Raji (cell line): ENCODE results near the gene ASAP2.

Experiments
- POLR2A ChIP-seq: IDR thresholded peaks from 2 replicates; pipeline ENCODE4 v1.6.1; 2011; ENCODE audit warnings: low read depth, low read length, control low read depth; ENCODE audit not compliant: insufficient read depth

Gene ASAP2

GRCh38 chr2:9205963-9206948 lies at the start of gene ASAP2:
TSS of gene ASAP2 (plus strand) at chr2:9206812. CDS start at chr2:9207105, 293 bp downstream.
- no peak for TF ChIP-seq POLR2A

- TF ChIP-seq POLR2A, result no peak
These were observed 47.5 kb upstream of the ASAP2 start for GRCh38 chr2:9158786-9159779.

GRCh38 chr2:9160732-9161131 lies 45.9 kb upstream of the ASAP2 start:
- no peak for TF ChIP-seq POLR2A

- no peak for TF ChIP-seq POLR2A
These were observed 43.8 kb upstream of the ASAP2 start for GRCh38 chr2:9162841-9163240.

GRCh38 chr2:9163306-9164111 lies 43.1 kb upstream of the ASAP2 start:
- TF ChIP-seq POLR2A, result no peak

GRCh38 chr2:9164112-9164608 lies 42.5 kb upstream of the ASAP2 start:
- no peak for TF ChIP-seq POLR2A

GRCh38 chr2:9165625-9166024 lies 41.0 kb upstream of the ASAP2 start:
- TF ChIP-seq POLR2A, result no peak

GRCh38 chr2:9166579-9167377 lies 39.8 kb upstream of the ASAP2 start:
- no peak for TF ChIP-seq POLR2A

GRCh38 chr2:9167718-9168657 lies 38.6 kb upstream of the ASAP2 start:
- TF ChIP-seq POLR2A, result no peak

GRCh38 chr2:9168821-9169221 lies 37.8 kb upstream of the ASAP2 start:
- TF ChIP-seq POLR2A, result no peak

GRCh38 chr2:9169349-9170107 lies 37.1 kb upstream of the ASAP2 start:
- TF ChIP-seq POLR2A, result no peak
